HuH-7.5 (cell line): ENCODE data around the gene SCYL1.
A peak's percentile ranks its signal among the peaks of the same experiment; 100 is the strongest.

Source experiments
- DNase-seq: peaks from one replicate; pipeline ENCODE4 v3.0.0; 2011; ENCODE audit warnings: low spot score

The SCYL1 gene

GRCh38 chr11:65537296-65537597 is 12.4 kb downstream of the SCYL1 start:
- DNase-seq, result no peak

GRCh38 chr11:65537620-65538231 is 12.8 kb downstream of the SCYL1 start:
- no peak for DNase-seq

- DNase-seq, result no peak
Measured at GRCh38 chr11:65538232-65538914, 13.5 kb downstream of the SCYL1 start.

GRCh38 chr11:65538915-65539743 is 14.2 kb downstream of the SCYL1 start:
- no peak for DNase-seq

- no peak for DNase-seq
Measured at GRCh38 chr11:65539744-65540289, 14.9 kb downstream of the SCYL1 start.

GRCh38 chr11:65540290-65541092 is 15.6 kb downstream of the SCYL1 start:
- DNase-seq, result peak; percentile 92

- no peak for DNase-seq
Measured at GRCh38 chr11:65541093-65541982, 16.5 kb downstream of the SCYL1 start.

- no peak for DNase-seq
Measured at GRCh38 chr11:65542738-65543390, 18.0 kb downstream of the SCYL1 start.

- DNase-seq, result no peak
Measured at GRCh38 chr11:65545853-65546216, 21.0 kb downstream of the SCYL1 start.

- peak; percentile 97 for DNase-seq
Measured at GRCh38 chr11:65546217-65546958, 21.5 kb downstream of the SCYL1 start.

- no peak for DNase-seq
Measured at GRCh38 chr11:65547446-65548125, 22.7 kb downstream of the SCYL1 start.

GRCh38 chr11:65548395-65548794 is 23.5 kb downstream of the SCYL1 start:
- DNase-seq, result no peak

GRCh38 chr11:65549096-65549495 is 24.2 kb downstream of the SCYL1 start:
- DNase-seq, result no peak

GRCh38 chr11:65551572-65552387 is 26.9 kb downstream of the SCYL1 start:
- peak; percentile 78 for DNase-seq

GRCh38 chr11:65552388-65552951 is 27.6 kb downstream of the SCYL1 start:
- no peak for DNase-seq

- no peak for DNase-seq
Measured at GRCh38 chr11:65553301-65554001, 28.6 kb downstream of the SCYL1 start.

- DNase-seq, result no peak
Measured at GRCh38 chr11:65554057-65554818, 29.4 kb downstream of the SCYL1 start.
